HepG2 (cell line): ENCODE results near the gene TNP1. TPM values are rescaled to one million over a fixed set of nuclear protein-coding genes. Genes with fewer than 3 reads are reported as not detected.
A peak's percentile ranks its signal among the peaks of the same experiment; 100 is the strongest.

Source experiments
- ATAC-seq: fragments of 200-7000 bp; cut with Tn5 transposase; 3 replicates; pipeline ENCODE4 v1.9.1; 2020; ENCODE audit warnings: mild to moderate bottlenecking, moderate library complexity
- BruUV-seq: library from RNA; stranded (reverse); fragments of 400-500 nt; replicated peaks from 2 replicates; lab custom pipeline; 2021; lab: Mats Ljungman, UMichigan
- CTCF ChIA-PET: fragments of 300-600 bp; formaldehyde crosslinking; extraction: SDS; loops from one replicate; lab custom pipeline; 2021; ENCODE audit warnings: low total read pairs, inconsistent platforms, low intra/inter-chr PET ratio; lab: Yijun Ruan, JAX
- POLR2A ChIA-PET: fragments of 350-600 bp; sonication (Branson Sonifier 250); formaldehyde crosslinking; loops from one replicate; lab custom pipeline; 2020; ENCODE audit warnings: antibody characterized with exemption, inconsistent platforms; lab: Yijun Ruan, JAX
- DNase-seq: peaks from one replicate; pipeline ENCODE4 v3.0.0-alpha.2; 2015; ENCODE audit warnings: low spot score
- FAIRE-seq: peaks from 3 replicates; lab custom pipeline; 2011; peaks lifted over from hg19 to GRCh38; lab: Jason Lieb, UNC
- H2AFZ ChIP-seq: one replicate; pipeline ENCODE4 v1.6.1; 2011; ENCODE audit warnings: low read length, inconsistent platforms
- H3K27ac ChIP-seq: fragments of 300-600 bp; 3 replicates; pipeline ENCODE4 v1.8.0; 2011; ENCODE audit warnings: mixed run types, mild to moderate bottlenecking, mixed read lengths, low read length, inconsistent platforms; ENCODE audit not compliant: insufficient read depth; ENCODE audit errors: extremely low read length
- H3K27me3 ChIP-seq, 2 experiments: fragments of 200-600 bp in 1 of 2; 2 replicates in 1 of 2; 3 replicates in 1 of 2; pipeline versions ENCODE4 v1.6.0 to v1.8.0; 2011; ENCODE audit warnings: low read length in 2 of 2, mild to moderate bottlenecking in 2 of 2, moderate library complexity in 2 of 2, inconsistent platforms in 1 of 2; ENCODE audit not compliant: insufficient read depth in 2 of 2, control insufficient read depth in 1 of 2
- H3K36me3 ChIP-seq, 2 experiments: fragments of 200-600 bp in 1 of 2; replicated peaks in 1 of 2; 2 replicates in 1 of 2; 3 replicates in 1 of 2; pipeline versions ENCODE4 v1.5.1 to v1.8.0; 2011; ENCODE audit warnings: low read length in 2 of 2, inconsistent platforms in 1 of 2; ENCODE audit not compliant: insufficient read depth in 2 of 2, control insufficient read depth in 1 of 2
- H3K4me1 ChIP-seq: 2 replicates; pipeline ENCODE4 v1.5.1; 2012; ENCODE audit warnings: low read length, inconsistent platforms; ENCODE audit not compliant: insufficient read depth
- H3K4me2 ChIP-seq: 2 replicates; pipeline ENCODE4 v1.6.0; 2011; ENCODE audit warnings: low read depth, low read length, inconsistent platforms
- H3K4me3 ChIP-seq, 3 experiments: fragments of 200-600 bp in 1 of 3; sonication (generic), shearing (Covaris generic) in 1 of 3; replicated peaks in 1 of 3; 2 replicates each; pipeline ENCODE4 v1.5.1; 2011 to 2016; ENCODE audit warnings: low read length in 3 of 3, inconsistent platforms in 2 of 3, low read depth in 2 of 3, mild to moderate bottlenecking in 2 of 3, control low read depth in 1 of 3, mixed read lengths in 1 of 3; ENCODE audit not compliant: insufficient read depth in 1 of 3
- H3K79me2 ChIP-seq: one replicate; pipeline ENCODE4 v1.6.1; 2011; ENCODE audit warnings: low read length, inconsistent platforms; ENCODE audit not compliant: insufficient read depth
- H3K9ac ChIP-seq: 2 replicates; pipeline ENCODE4 v1.6.0; 2011; ENCODE audit warnings: mild to moderate bottlenecking, low read depth, low read length, inconsistent platforms; ENCODE audit not compliant: insufficient read depth
- H3K9me3 ChIP-seq: 2 replicates; pipeline ENCODE4 v1.5.1; 2012; ENCODE audit warnings: mild to moderate bottlenecking, low read length
- H4K20me1 ChIP-seq: 2 replicates; pipeline ENCODE4 v1.6.0; 2011; ENCODE audit warnings: inconsistent platforms, mild to moderate bottlenecking, low read length, moderate library complexity; ENCODE audit not compliant: insufficient read depth
- ATF7 ChIP-seq, 2 experiments: fragments of 450-650 bp in 1 of 2; sonication (generic) in 1 of 2; formaldehyde crosslinking in 1 of 2; IDR thresholded peaks; 2 replicates each; pipeline versions ENCODE4 v1.4.0 to v1.6.1; 2016 to 2020; ENCODE audit warnings: antibody characterized with exemption in 1 of 2, mild to moderate bottlenecking in 1 of 2, missing genetic modification reagents in 1 of 2
- NRL ChIP-seq: sonication (generic); formaldehyde crosslinking; IDR thresholded peaks from 2 replicates; pipeline ENCODE4 v1.5.0; 2020; ENCODE audit warnings: missing genetic modification reagents, mild to moderate bottlenecking, moderate library complexity, borderline replicate concordance
- TBP ChIP-seq: sonication (generic); formaldehyde crosslinking; IDR thresholded peaks from 2 replicates; pipeline ENCODE4 v1.5.0; 2020; ENCODE audit warnings: missing genetic modification reagents
- ZNF12 ChIP-seq: sonication (generic); formaldehyde crosslinking; IDR thresholded peaks from 2 replicates; pipeline ENCODE4 v1.5.0; 2020; ENCODE audit warnings: missing genetic modification reagents
- WGBS: methylation state at CpG from one replicate; pipeline ENCODE4 v1.1.6; 2017; ENCODE audit warnings: low lambda C conversion rate; 5-methylcytosine and 5-hydroxymethylcytosine counted together
- in situ Hi-C: cut with HindIII; loops from 2 replicates; pipeline ENCODE4 v1.10.0; 2017; ENCODE audit warnings: low pct_unique_long_range_greater_than_20kb; ENCODE audit not compliant: extremely low pct_ligation_motif_present
- intact Hi-C: fragments of 100-400 bp; cut with micrococcal nuclease; formaldehyde crosslinking; loops from one replicate; pipeline ENCODE4 v1.10.0; 2022; ENCODE audit not compliant: unreplicated experiment
- polyA plus RNA-seq, 8 experiments: library from polyadenylated mRNA; depleted of rRNA in 3 of 8; stranded (reverse) in 7 of 8; unstranded in 1 of 8; fragments of >200 nt; fragmentation: Illumina TruSeq in 4 of 8; extraction: Trizol in 4 of 8; gene quantifications; 2 replicates each; pipeline versions ENCODE4 v1.2.1 to v1.2.3, GENCODE V29; 2011 to 2016; ENCODE audit warnings: low read depth in 4 of 8, missing spikeins in 1 of 8, mixed read lengths in 1 of 8; ENCODE audit not compliant: insufficient read depth in 1 of 8
- total RNA-seq, 5 experiments: library from RNA; depleted of rRNA; stranded (reverse); fragments of >200 nt; fragmentation: Illumina TruSeq; extraction: Trizol; gene quantifications; 2 replicates each; pipeline ENCODE4 v1.2.3, GENCODE V29; 2016; ENCODE audit warnings: low read depth in 1 of 5
- TF ChIP-seq, protein P1 (sequence below): sonication (generic); formaldehyde crosslinking; IDR thresholded peaks from 2 replicates; pipeline ENCODE4 v1.4.0; 2020; ENCODE audit warnings: mild to moderate bottlenecking, missing genetic modification reagents
- TF ChIP-seq, protein P2 (sequence below): sonication (generic); formaldehyde crosslinking; conservative IDR thresholded peaks from 2 replicates; pipeline ENCODE4 v1.4.0; 2020; ENCODE audit warnings: missing genetic modification reagents

TNP1 gene
- total and polyA plus RNA-seq, 2 of the 13 experiments (the other 11 are each of a cell fraction or from before 2014, with no cell fraction given), result not detected

DNA sequence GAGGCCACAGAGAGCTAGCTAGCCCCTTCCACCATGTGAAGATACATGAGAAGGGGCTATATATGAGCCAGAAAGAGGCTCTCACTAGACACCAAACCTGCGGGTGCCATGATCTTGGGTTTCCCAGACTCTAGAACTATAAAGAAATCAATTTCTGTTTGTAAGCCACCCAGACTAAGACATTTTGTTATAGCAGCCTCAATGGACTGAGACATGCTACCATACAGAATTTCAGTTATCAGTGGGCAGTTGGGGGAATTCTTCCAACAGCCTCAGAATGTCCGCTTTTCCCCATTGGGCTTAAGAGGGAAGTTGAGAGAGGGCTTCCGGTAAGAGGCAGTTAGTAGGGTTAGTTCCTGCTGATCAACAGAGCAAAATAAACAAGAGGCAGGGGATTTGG lies 39.2 kb downstream of the TNP1 start:
- intact Hi-C loops (no loop called here), in situ Hi-C loops (no loop called here)
- Histone ChIP-seq H3K27ac (no peak overlapping the region), H3K36me3 (no peaks in the 10 kb centered on the region), H3K4me1 (no peaks in the 10 kb centered on the region), H3K9me3 (no peaks in the 10 kb centered on the region), H3K79me2 (no peaks in the 10 kb centered on the region), H3K9ac (no peak overlapping the region), H3K4me2 (no peak overlapping the region), H2AFZ (no peak overlapping the region), H3K4me3 (no peak overlapping the region), H3K27me3 (peaks cover 0 to 4% of the 10 kb centered on the region in 2 experiments; a peak in 2 of 5 replicates), H4K20me1 (no peaks in the 10 kb centered on the region)
- FAIRE-seq (no peak), ATAC-seq (no peak), DNase-seq (no peak)
- CTCF ChIA-PET, result no interaction called here
- no TSS peak for BruUV-seq
- 78% methylated on average over 3 of the region's 3 CpGs for WGBS
- TF ChIP-seq ATF7 (IDR thresholded peaks at IDR 0.05) (no peak), ATF7 (CRISPR knock-in tag; IDR thresholded peaks at IDR 0.05) (no peak), ZNF12 (CRISPR knock-in tag) (peak; percentile 75), TBP (CRISPR knock-in tag) (no peak), NRL (no peak)
- TF ChIP-seq, protein P1, sequence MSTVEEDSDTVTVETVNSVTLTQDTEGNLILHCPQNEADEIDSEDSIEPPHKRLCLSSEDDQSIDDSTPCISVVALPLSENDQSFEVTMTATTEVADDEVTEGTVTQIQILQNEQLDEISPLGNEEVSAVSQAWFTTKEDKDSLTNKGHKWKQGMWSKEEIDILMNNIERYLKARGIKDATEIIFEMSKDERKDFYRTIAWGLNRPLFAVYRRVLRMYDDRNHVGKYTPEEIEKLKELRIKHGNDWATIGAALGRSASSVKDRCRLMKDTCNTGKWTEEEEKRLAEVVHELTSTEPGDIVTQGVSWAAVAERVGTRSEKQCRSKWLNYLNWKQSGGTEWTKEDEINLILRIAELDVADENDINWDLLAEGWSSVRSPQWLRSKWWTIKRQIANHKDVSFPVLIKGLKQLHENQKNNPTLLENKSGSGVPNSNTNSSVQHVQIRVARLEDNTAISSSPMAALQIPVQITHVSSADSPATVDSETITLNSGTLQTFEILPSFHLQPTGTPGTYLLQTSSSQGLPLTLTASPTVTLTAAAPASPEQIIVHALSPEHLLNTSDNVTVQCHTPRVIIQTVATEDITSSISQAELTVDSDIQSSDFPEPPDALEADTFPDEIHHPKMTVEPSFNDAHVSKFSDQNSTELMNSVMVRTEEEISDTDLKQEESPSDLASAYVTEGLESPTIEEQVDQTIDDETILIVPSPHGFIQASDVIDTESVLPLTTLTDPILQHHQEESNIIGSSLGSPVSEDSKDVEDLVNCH (CRISPR knock-in tag), result no peak
- TF ChIP-seq, protein P2, sequence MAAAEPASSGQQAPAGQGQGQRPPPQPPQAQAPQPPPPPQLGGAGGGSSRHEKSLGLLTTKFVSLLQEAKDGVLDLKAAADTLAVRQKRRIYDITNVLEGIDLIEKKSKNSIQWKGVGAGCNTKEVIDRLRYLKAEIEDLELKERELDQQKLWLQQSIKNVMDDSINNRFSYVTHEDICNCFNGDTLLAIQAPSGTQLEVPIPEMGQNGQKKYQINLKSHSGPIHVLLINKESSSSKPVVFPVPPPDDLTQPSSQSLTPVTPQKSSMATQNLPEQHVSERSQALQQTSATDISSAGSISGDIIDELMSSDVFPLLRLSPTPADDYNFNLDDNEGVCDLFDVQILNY, result no peak
- POLR2A ChIA-PET, result no interaction called here
